ENCODE data around the gene KHK. TPM values are rescaled to one million over a fixed set of nuclear protein-coding genes. Genes with fewer than 3 reads are reported as not detected.

KHK gene
- total and polyA plus RNA-seq, 2 experiments from 2014 or later, result 0.51 TPM; not detected in 1

DNA sequence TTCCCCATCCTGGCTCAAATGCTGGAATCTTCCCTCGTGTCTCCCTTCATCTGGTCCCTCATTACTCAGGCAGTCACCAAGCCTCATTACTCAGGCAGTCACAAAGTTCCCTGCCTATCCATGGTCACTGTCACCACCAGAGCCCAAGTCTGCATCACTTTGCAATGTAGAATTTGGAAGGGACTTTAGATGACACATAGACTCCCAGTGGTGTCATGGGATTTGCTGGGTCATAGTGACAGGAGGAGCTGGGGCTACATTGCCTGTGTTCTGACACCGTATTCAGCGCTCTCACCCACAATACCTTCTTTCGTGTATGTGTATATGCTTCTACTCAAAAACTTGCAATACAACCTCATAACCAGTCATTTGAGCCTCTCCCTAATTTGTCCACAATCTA is 10.2 kb upstream of the KHK start:
- H3K79me2 ChIP-seq (ENCODE audit: insufficient read depth), result peaks cover 26% of the 10 kb centered on the region
- TF ChIP-seq EZH2phosphoT487 (IDR thresholded peaks at IDR 0.05; ENCODE audit: insufficient read depth, low read depth) (no peak), EZH2 (IDR thresholded peaks at IDR 0.05; ENCODE audit: insufficient read depth, poor library complexity, severe bottlenecking) (no peak)
- in situ Hi-C loops (cut with MboI), result no loop called here
- no peak overlapping the region for H3K4me3 ChIP-seq
- no peak overlapping the region; the same call in 1 of the 2 replicates for H2AFZ ChIP-seq
- no peaks in the 10 kb centered on the region for H3F3A ChIP-seq (ENCODE audit: insufficient read depth)
- WGBS, 2 experiments (ENCODE audit: low coverage in 1 of 2, low lambda C conversion rate in 2 of 2, missing lambda C conversion rate in 2 of 2), result 72 to 77% methylated on average over 4 of the region's 4 CpGs
- no peaks in the 10 kb centered on the region for H4K20me1 ChIP-seq (ENCODE audit: insufficient read depth)
- DNase-seq, result no peak
- peaks cover 12% of the 10 kb centered on the region for H3K4me1 ChIP-seq (ENCODE audit: insufficient read depth)
- H3K36me3 ChIP-seq (ENCODE audit: low read depth), result no peaks in the 10 kb centered on the region
- H3K9me3 ChIP-seq (ENCODE audit: low read depth), result no peaks in the 10 kb centered on the region
- H3K9ac ChIP-seq, result no peak overlapping the region
- H3K27me3 ChIP-seq (replicated peaks; ENCODE audit: insufficient read depth), result no peaks in the 10 kb centered on the region
- H3K4me2 ChIP-seq (ENCODE audit: unreplicated experiment), result no peak overlapping the region
- H3K27ac ChIP-seq, result no peak overlapping the region
- H3K9me2 ChIP-seq (ENCODE audit: insufficient read depth), result no peaks in the 10 kb centered on the region

DNA sequence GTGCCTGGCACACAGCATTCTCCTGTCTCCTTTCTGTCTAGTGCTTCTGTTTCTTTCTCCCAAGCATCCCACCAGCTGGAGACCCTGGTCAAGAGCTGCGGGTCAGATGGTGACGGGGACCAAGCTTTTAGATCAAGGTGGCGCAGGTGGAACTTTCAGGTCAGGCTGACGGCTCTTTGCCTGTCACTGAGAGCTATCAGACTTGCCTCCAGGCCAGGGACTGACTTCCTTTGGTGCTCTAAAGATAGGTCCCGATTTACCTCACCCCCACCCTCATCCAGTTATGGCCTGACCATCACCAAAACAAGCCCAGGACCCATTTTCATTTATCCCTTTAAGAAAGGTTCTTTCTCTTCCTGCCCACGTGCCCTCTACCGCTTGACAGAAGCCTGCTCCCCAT is 9.3 kb upstream of the KHK start:
- TF ChIP-seq EZH2phosphoT487 (IDR thresholded peaks at IDR 0.05; ENCODE audit: insufficient read depth, low read depth) (no peak), EZH2 (IDR thresholded peaks at IDR 0.05; ENCODE audit: insufficient read depth, poor library complexity, severe bottlenecking) (no peak)
- no peak for DNase-seq
- no peaks in the 10 kb centered on the region for H3K36me3 ChIP-seq (ENCODE audit: low read depth)
- in situ Hi-C loops (cut with MboI), result no loop called here
- H3K9me3 ChIP-seq (ENCODE audit: low read depth), result no peaks in the 10 kb centered on the region
- H3K9ac ChIP-seq, result no peak overlapping the region
- no peaks in the 10 kb centered on the region for H3F3A ChIP-seq (ENCODE audit: insufficient read depth)
- no peak overlapping the region for H3K4me3 ChIP-seq
- no peaks in the 10 kb centered on the region for H4K20me1 ChIP-seq (ENCODE audit: insufficient read depth)
- peaks cover 34% of the 10 kb centered on the region for H3K79me2 ChIP-seq (ENCODE audit: insufficient read depth)
- H3K27me3 ChIP-seq (replicated peaks; ENCODE audit: insufficient read depth), result no peaks in the 10 kb centered on the region
- H2AFZ ChIP-seq, result no peak overlapping the region
- peaks cover 16% of the 10 kb centered on the region for H3K4me1 ChIP-seq (ENCODE audit: insufficient read depth)
- H3K9me2 ChIP-seq (ENCODE audit: insufficient read depth), result no peaks in the 10 kb centered on the region
- H3K4me2 ChIP-seq (ENCODE audit: unreplicated experiment), result no peak overlapping the region
- WGBS, 2 experiments (ENCODE audit: low coverage in 1 of 2, low lambda C conversion rate in 2 of 2, missing lambda C conversion rate in 2 of 2), result 89 to 90% methylated on average over 7 of the region's 7 CpGs
- H3K27ac ChIP-seq, result no peak overlapping the region

DNA sequence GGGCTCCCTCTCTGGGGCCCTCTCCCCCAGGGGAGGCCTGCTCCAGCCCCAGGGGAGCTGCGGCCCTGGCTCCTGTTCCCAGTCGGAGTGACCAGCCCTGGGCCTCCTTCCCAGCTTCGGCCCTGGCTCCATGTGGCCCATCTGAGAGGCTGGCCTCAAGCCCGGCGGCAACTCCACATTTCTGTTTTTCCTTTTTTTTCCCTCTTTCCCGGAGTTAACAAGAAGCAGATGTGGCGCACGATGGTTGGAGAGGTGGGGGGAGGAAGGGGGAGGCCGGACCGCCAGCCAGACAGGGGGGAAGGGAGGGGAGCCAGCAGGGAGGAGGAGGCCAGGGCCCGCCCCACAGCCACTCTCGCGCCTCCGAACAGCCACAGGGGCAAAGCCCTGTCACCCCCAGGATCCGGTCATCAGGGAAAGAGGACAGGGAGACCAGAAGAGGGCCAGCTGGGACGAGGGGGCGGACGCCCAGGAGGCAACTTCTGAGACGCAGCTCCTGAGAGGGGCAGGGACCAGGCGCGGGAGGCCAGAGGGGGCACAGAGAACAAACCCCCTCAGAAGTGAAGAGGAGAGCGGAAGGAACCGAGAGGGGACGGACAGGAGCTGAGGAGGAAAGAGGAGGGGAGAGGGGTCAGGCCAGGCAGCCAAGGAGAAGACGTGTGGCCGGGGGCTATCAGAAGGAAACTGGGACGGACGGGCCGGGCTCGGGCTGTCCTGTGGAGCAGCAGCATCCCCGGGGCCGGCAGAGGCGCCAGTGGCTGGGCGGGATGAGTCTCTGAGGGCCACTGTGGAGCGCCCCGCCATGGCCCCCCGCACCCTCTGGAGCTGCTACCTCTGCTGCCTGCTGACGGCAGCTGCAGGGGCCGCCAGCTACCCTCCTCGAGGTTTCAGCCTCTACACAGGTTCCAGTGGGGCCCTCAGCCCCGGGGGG is 8.0 kb upstream of the KHK start, which contains the start of gene EMILIN1:
Gene EMILIN1, plus strand, starts transcription at position 349 of the 928 bp plus-strand sequence. Its CDS starts 451 bp downstream, at position 800.
- in situ Hi-C loops (cut with MboI), result no loop called here
- Histone ChIP-seq H2AFZ (peak within 1 kb of the TSS; percentile 86), H3K9me2 (ENCODE audit: insufficient read depth) (no peaks in the 10 kb centered on the region), H3K27me3 (replicated peaks; ENCODE audit: insufficient read depth) (no peaks in the 10 kb centered on the region), H3K4me3 (peak within 1 kb of the TSS; percentile 81), H3K9me3 (ENCODE audit: low read depth) (no peaks in the 10 kb centered on the region), H3K4me2 (ENCODE audit: unreplicated experiment) (peak within 1 kb of the TSS; percentile 99), H3K36me3 (ENCODE audit: low read depth) (no peaks in the 10 kb centered on the region), H3K79me2 (ENCODE audit: insufficient read depth) (peaks cover 35% of the 10 kb centered on the region), H3K9ac (peak within 1 kb of the TSS; percentile 87), H3K27ac (peak within 1 kb of the TSS; percentile 74), H3K4me1 (ENCODE audit: insufficient read depth) (peaks cover 16% of the 10 kb centered on the region), H4K20me1 (ENCODE audit: insufficient read depth) (no peaks in the 10 kb centered on the region), H3F3A (ENCODE audit: insufficient read depth) (no peaks in the 10 kb centered on the region)
- TF ChIP-seq EZH2phosphoT487 (IDR thresholded peaks at IDR 0.05; ENCODE audit: insufficient read depth, low read depth) (no peak), EZH2 (IDR thresholded peaks at IDR 0.05; ENCODE audit: insufficient read depth, poor library complexity, severe bottlenecking) (no peak)
- 1 to 2% methylated on average over 26 to 35 of the region's 41 CpGs for WGBS, 2 experiments (ENCODE audit: low coverage in 1 of 2, low lambda C conversion rate in 2 of 2, missing lambda C conversion rate in 2 of 2)
- peak; percentile 96 for DNase-seq

DNA sequence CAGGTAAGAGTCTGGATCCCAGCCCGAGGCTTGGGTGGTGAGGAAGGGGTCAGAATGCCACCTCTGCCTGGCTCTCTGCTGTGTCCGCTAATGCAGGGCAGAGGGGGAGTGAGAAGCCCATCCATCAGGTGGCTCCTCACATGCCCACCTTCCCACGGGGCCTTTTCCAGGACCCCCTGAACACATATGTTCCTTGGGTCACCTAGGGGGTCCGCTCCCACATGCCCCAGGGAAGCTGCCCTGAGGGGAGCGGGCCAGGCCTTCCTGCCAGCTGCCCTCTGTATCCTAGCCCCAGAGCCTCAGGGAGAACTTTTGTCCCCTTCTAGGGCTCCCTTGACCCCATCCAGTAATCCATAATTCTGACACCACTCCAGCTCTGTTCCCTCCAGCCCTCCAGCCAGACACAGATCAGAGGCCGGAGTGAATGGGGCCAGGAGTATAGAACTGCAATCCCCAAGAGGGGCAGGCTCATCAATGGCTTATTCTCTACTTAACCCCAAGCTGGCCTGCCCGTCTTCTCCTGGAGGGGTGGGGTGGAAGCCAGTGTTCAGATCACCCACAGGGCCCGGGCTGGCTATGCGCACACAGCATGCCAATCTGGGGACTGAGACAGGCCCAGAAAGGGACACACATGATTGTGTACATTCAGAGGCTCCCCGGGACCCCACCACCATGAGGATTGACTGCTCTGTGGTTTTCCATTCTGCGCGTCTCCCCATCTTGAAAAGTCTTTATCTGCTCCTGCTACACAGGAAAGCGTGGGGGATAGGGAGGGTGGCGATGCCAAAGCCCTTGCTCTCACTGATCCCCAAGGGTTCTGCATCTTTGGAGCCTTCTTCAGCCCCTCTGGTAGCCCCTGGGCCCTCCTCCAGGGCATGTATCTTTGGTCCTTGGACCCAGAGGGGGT is 7.1 kb upstream of the KHK start:
- Histone ChIP-seq H3K4me2 (ENCODE audit: unreplicated experiment) (peak overlapping the region; percentile 99), H3K9me2 (ENCODE audit: insufficient read depth) (no peaks in the 10 kb centered on the region), H3K9ac (peak overlapping the region; percentile 87), H4K20me1 (ENCODE audit: insufficient read depth) (no peaks in the 10 kb centered on the region), H2AFZ (peak overlapping the region; percentile 86), H3K79me2 (ENCODE audit: insufficient read depth) (peaks cover 35% of the 10 kb centered on the region), H3K9me3 (ENCODE audit: low read depth) (no peaks in the 10 kb centered on the region), H3K36me3 (ENCODE audit: low read depth) (no peaks in the 10 kb centered on the region), H3K4me1 (ENCODE audit: insufficient read depth) (peaks cover 16% of the 10 kb centered on the region), H3F3A (ENCODE audit: insufficient read depth) (0 out of 2 replicates have a peak, but pooled peaks cover 3% of the 10 kb centered on the region), H3K27ac (peak overlapping the region; percentile 74), H3K4me3 (peak overlapping the region; percentile 81), H3K27me3 (replicated peaks; ENCODE audit: insufficient read depth) (no peaks in the 10 kb centered on the region)
- WGBS, 2 experiments (ENCODE audit: low coverage in 1 of 2, low lambda C conversion rate in 2 of 2, missing lambda C conversion rate in 2 of 2), result 7 to 8% methylated on average over 14 of the region's 14 CpGs
- DNase-seq, result peak; percentile 74
- in situ Hi-C loops (cut with MboI), result no loop called here
- no peak for TF ChIP-seq EZH2 (IDR thresholded peaks at IDR 0.05; ENCODE audit: insufficient read depth, poor library complexity, severe bottlenecking)
- TF ChIP-seq EZH2phosphoT487 (IDR thresholded peaks at IDR 0.05; ENCODE audit: insufficient read depth, low read depth), result no peak
